Measurements from ENCODE around the gene TAC3.
"Not testable (repeated sequence)": the region's sequence is repeated elsewhere in the genome, so short reads cannot be mapped to it uniquely, and the experiment has no call there.

The TAC3 gene

DNA sequence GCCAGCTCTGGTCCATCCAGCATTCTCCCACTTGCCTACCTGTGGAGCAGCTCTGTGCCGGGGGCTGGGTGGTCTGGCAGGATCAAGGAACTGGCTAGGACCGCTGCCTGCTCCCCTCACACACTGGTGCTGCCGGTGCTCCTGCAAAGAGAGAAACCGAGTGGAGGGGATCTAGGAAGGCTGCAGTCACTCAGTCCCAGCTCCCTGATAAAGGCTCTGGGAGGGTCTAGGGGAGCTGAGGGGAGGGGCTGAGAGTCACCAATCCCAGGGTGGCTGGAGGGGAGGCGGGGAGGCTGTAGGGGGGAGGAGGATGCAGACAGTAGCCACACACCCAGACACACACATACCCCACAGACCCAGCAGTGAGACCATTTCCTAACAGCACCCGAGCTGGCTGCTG lies at the start of gene TAC3:
Gene TAC3, minus strand, starts transcription at position 182 of the 400 bp plus-strand sequence. CDS start 732 bp downstream, outside the sequence.
- Histone ChIP-seq H3K36me3 (no peaks in the 10 kb centered on the region), H3K27me3 (peaks cover 0 to 32% of the 10 kb centered on the region in 2 donors), H3K4me3 (no peak within 1 kb of the TSS), H3K9me3 (no peaks in the 10 kb centered on the region), H3K27ac (no peak within 1 kb of the TSS), H3K4me1 (no peaks in the 10 kb centered on the region)
- intact Hi-C loops (cut with DNase I; ENCODE audit: low total_unique reads) = no loop called here
- TF ChIP-seq, protein P1, sequence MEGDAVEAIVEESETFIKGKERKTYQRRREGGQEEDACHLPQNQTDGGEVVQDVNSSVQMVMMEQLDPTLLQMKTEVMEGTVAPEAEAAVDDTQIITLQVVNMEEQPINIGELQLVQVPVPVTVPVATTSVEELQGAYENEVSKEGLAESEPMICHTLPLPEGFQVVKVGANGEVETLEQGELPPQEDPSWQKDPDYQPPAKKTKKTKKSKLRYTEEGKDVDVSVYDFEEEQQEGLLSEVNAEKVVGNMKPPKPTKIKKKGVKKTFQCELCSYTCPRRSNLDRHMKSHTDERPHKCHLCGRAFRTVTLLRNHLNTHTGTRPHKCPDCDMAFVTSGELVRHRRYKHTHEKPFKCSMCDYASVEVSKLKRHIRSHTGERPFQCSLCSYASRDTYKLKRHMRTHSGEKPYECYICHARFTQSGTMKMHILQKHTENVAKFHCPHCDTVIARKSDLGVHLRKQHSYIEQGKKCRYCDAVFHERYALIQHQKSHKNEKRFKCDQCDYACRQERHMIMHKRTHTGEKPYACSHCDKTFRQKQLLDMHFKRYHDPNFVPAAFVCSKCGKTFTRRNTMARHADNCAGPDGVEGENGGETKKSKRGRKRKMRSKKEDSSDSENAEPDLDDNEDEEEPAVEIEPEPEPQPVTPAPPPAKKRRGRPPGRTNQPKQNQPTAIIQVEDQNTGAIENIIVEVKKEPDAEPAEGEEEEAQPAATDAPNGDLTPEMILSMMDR (IDR thresholded peaks at IDR 0.05) = no peak
- no peak for DNase-seq

- Histone ChIP-seq H3K4me1 (peaks cover 0 to 2% (median 0%) of the 10 kb centered on the region in 4 donors), H3K36me3 (peaks cover 10 to 38% (median 26%) of the 10 kb centered on the region in 3 donors), H3K27me3 (no peaks in the 10 kb centered on the region), H3K27ac (no peak overlapping the region), H3K4me3 (no peak overlapping the region), H3K9me3 (no peaks in the 10 kb centered on the region)
- DNase-seq = no peak
- TF ChIP-seq, protein P1 (IDR thresholded peaks at IDR 0.05) = no peak
- intact Hi-C loops (cut with DNase I; ENCODE audit: low total_unique reads) = no loop called here
Measured at GRCh38 chr12:57063991-57064685, 47.8 kb upstream of the TAC3 start.

DNA sequence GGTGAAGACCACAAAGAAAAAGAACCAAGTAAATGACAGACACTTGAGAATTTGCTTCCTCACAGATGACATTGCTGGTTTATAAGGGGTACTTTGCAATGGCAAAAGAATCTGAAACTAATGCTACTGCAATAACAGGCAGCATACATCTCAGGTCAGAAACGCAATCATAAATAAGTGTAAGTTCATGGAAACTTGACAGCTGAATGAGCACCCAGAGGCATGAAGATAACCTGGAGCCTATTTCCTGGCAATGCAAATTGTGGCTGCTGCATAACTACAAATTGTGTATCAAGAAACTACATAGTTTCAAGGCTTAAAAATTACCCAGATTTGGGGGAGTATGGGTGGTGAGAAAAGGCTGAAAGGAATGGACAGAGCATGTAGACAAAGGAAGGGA lies 42.1 kb upstream of the TAC3 start:
- Histone ChIP-seq H3K4me1 (no peaks in the 10 kb centered on the region), H3K27ac (no peak overlapping the region), H3K9me3 (no peaks in the 10 kb centered on the region), H3K27me3 (no peaks in the 10 kb centered on the region), H3K36me3 (peaks cover 10 to 47% (median 23%) of the 10 kb centered on the region in 3 donors), H3K4me3 (no peak overlapping the region)
- intact Hi-C loops (cut with DNase I; ENCODE audit: low total_unique reads) = no loop called here
- TF ChIP-seq, protein P1 (IDR thresholded peaks at IDR 0.05) = no peak
- no peak for DNase-seq

DNA sequence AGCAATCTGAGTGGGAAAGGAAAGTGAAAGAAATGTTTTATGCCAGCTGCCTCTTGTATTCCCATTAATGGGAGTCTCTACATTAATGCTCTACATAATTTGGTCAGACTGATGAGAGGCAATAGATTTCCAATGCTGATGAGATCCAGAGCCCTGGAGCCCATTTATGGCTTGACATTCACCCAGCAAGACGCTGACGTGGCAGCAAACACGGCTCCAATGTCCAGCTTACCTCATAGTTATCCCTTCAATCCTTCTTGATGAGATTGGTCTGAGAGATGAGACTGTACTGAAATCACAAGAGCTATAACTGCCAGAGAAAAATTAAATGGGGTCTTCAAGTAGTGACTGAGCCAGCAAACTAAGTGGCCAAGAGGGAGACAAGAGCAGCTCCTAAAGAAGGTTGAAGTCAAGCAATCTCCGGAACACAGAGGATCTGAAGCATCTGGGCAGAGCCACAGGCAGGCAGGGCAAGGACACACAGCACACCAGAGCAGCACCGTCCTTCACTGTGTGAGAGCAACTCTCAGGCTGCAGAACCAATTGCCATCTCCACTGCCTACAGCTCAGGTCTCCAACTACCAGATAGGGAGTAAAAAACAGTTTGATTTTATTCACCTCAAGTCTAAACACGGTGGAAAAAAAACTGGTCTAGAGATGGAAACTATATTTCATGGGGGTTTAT lies 40.9 kb upstream of the TAC3 start:
- Histone ChIP-seq H3K36me3 (peaks cover 10 to 43% (median 23%) of the 10 kb centered on the region in 3 donors), H3K4me1 (no peaks in the 10 kb centered on the region), H3K27ac (peak overlapping the region in 1 of 2 donors; percentile 47), H3K4me3 (no peak overlapping the region), H3K9me3 (no peaks in the 10 kb centered on the region), H3K27me3 (no peaks in the 10 kb centered on the region)
- intact Hi-C loops (cut with DNase I; ENCODE audit: low total_unique reads) = no loop called here
- DNase-seq = no peak
- TF ChIP-seq, protein P1 (IDR thresholded peaks at IDR 0.05) = no peak

- Histone ChIP-seq H3K27me3 (no peaks in the 10 kb centered on the region), H3K4me1 (no peaks in the 10 kb centered on the region), H3K36me3 (peaks cover 10 to 41% (median 22%) of the 10 kb centered on the region in 3 donors), H3K27ac (no peak overlapping the region), H3K9me3 (no peaks in the 10 kb centered on the region), H3K4me3 (no peak overlapping the region)
- TF ChIP-seq, protein P1 (IDR thresholded peaks at IDR 0.05) = no peak
- intact Hi-C loops (cut with DNase I; ENCODE audit: low total_unique reads) = no loop called here
- no peak for DNase-seq
Measured at GRCh38 chr12:57055824-57056223, 39.5 kb upstream of the TAC3 start.

GRCh38 chr12:57053901-57054300 lies 37.6 kb upstream of the TAC3 start:
- intact Hi-C loops (cut with DNase I; ENCODE audit: low total_unique reads) = not testable (repeated sequence)

GRCh38 chr12:57053146-57053545 lies 36.8 kb upstream of the TAC3 start:
- DNase-seq; H3K27ac ChIP-seq; H3K4me1 ChIP-seq; H3K27me3 ChIP-seq; intact Hi-C loops (cut with DNase I; ENCODE audit: low total_unique reads); H3K4me3 ChIP-seq; H3K9me3 ChIP-seq: not testable (repeated sequence)
- H3K36me3 ChIP-seq = peaks cover 0 to 15% (median 0%) of the 10 kb centered on the region in 3 donors

More at GRCh38 chr12:57053901-57054300, 37.6 kb upstream of the TAC3 start:
- H3K36me3 ChIP-seq = peaks cover 0 to 23% (median 3%) of the 10 kb centered on the region in 3 donors
- not testable (repeated sequence) for H3K9me3 ChIP-seq, H3K27me3 ChIP-seq, H3K27ac ChIP-seq, DNase-seq, H3K4me1 ChIP-seq, H3K4me3 ChIP-seq

Data from tibial artery (tissue), 4 donors.